Measurements from ENCODE around the gene RASA3. TPM values are rescaled to one million over a fixed set of nuclear protein-coding genes. Genes with fewer than 3 reads are reported as not detected.

The RASA3 gene
- total RNA-seq, 1 experiment from 2014 or later = 18.6 TPM

DNA sequence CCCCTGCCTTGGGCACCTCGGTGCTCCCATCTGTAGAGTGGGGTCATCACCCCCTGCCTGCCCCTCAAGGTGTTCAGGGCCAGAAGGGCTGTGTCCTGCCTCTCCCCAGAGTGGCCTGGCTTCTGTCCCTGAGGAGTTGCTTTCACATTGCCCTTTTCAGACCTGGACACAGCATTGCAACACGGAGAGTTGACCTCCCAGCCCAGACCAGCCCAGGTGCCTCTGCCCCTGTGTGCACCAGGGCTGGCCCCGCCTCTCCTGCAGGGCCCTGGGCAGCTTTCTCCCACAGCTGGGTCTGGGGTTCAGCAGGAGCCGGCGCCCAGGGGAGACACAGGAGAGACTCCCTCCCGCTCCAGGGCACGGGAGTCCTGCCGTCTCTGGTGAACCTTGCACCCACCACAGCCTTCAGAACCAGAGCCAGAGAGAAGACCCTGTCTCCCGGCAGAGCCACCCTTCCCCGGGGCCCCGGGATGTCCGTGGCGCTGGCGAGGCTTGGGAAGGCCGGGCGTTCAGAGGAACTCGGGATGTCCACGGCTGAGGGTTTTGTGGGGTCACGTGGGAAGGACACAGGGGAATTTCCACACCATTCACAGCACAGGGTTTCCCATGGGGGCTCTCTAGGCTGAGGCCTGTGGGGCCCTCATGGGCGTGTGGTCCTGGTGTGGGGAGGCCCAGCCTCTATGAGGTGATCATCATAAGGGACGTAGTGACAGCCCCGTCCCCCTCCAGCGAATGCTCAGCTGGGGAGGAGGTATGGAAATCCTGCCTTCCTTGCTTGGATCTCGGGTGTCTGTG is 181.8 kb downstream of the RASA3 start:
- ChIA-PET RAD21 (ENCODE audit: low non-redundant PET in 1 of 2, low total read pairs in 2 of 2, uncharacterized antibody in 2 of 2, unreplicated experiment in 2 of 2) (no interaction called here), POLR2A (no interaction called here), CTCF (no interaction called here)
- Histone ChIP-seq H3K4me1 (ENCODE audit: control insufficient read depth in 1 of 2, insufficient read depth in 2 of 2, low read length in 2 of 2) (peaks cover 0 to 10% of the 10 kb centered on the region in 2 experiments; a peak in 3 of 4 replicates), H3K9me3 (ENCODE audit: control insufficient read depth in 1 of 2, insufficient read depth in 1 of 2, low read depth in 1 of 2, low read length in 2 of 2) (no peaks in the 10 kb centered on the region), H3K4me2 (ENCODE audit: low read length) (peak overlapping the region; percentile 28), H3K9me2 (ENCODE audit: insufficient read depth) (no peaks in the 10 kb centered on the region), H3K4me3 (replicated peaks in 1 of 2; ENCODE audit: low read depth in 1 of 2, low read length in 2 of 2) (no peak overlapping the region), H4K20me1 (ENCODE audit: insufficient read depth) (no peaks in the 10 kb centered on the region), H3K36me3 (ENCODE audit: control insufficient read depth in 1 of 2, insufficient read depth in 2 of 2, low read length in 2 of 2) (no peaks in the 10 kb centered on the region), H3K27ac (ENCODE audit: low read depth, low read length) (peak overlapping the region; percentile 5; the same call in 1 of the 2 replicates), H2AFZ (ENCODE audit: low read depth, low read length, poor library complexity, severe bottlenecking) (no peak overlapping the region), H3K79me2 (ENCODE audit: insufficient read depth, low read length) (no peaks in the 10 kb centered on the region), H3K27me3 (ENCODE audit: insufficient read depth, low read length) (no peaks in the 10 kb centered on the region), H3K9ac (ENCODE audit: low read length) (no peak overlapping the region)
- TF ChIP-seq SIN3A (IDR thresholded peaks at IDR 0.05; ENCODE audit: low read depth) = no peak
- TF ChIP-seq, protein P1, sequence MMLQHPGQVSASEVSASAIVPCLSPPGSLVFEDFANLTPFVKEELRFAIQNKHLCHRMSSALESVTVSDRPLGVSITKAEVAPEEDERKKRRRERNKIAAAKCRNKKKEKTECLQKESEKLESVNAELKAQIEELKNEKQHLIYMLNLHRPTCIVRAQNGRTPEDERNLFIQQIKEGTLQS (IDR thresholded peaks at IDR 0.05) = no peak
- no peak for TF ChIP-seq EGR1 (IDR thresholded peaks at IDR 0.05; ENCODE audit: low read depth)
- TF ChIP-seq POLR2AphosphoS5 (IDR thresholded peaks at IDR 0.05; ENCODE audit: low read depth, low read length) = no peak
- TF ChIP-seq SP1 (IDR thresholded peaks at IDR 0.05; ENCODE audit: low read depth) = no peak
- no peak for TF ChIP-seq TCF7L2 (IDR thresholded peaks at IDR 0.05; ENCODE audit: borderline replicate concordance, extremely low read depth, insufficient read depth, insufficient read length)
- TF ChIP-seq ZNF274 (IDR thresholded peaks at IDR 0.05; ENCODE audit: low read depth, low read length) = no peak
- TF ChIP-seq ELF1 (IDR thresholded peaks at IDR 0.05; ENCODE audit: borderline replicate concordance, low read depth) = no peak
- TF ChIP-seq RAD21 (IDR thresholded peaks at IDR 0.05; ENCODE audit: low read depth) = no peak
- TF ChIP-seq, protein P2, sequence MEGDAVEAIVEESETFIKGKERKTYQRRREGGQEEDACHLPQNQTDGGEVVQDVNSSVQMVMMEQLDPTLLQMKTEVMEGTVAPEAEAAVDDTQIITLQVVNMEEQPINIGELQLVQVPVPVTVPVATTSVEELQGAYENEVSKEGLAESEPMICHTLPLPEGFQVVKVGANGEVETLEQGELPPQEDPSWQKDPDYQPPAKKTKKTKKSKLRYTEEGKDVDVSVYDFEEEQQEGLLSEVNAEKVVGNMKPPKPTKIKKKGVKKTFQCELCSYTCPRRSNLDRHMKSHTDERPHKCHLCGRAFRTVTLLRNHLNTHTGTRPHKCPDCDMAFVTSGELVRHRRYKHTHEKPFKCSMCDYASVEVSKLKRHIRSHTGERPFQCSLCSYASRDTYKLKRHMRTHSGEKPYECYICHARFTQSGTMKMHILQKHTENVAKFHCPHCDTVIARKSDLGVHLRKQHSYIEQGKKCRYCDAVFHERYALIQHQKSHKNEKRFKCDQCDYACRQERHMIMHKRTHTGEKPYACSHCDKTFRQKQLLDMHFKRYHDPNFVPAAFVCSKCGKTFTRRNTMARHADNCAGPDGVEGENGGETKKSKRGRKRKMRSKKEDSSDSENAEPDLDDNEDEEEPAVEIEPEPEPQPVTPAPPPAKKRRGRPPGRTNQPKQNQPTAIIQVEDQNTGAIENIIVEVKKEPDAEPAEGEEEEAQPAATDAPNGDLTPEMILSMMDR (IDR thresholded peaks at IDR 0.05 in 2 of 3, conservative IDR thresholded peaks at IDR 0.05 in 1 of 3; ENCODE audit: borderline replicate concordance in 1 of 3, insufficient read depth in 1 of 3, low read depth in 2 of 3, low read length in 2 of 3) = no peak
- no peak for TF ChIP-seq CBX3 (IDR thresholded peaks at IDR 0.05; ENCODE audit: low read depth)
- no peak for TF ChIP-seq FOSL1 (IDR thresholded peaks at IDR 0.05; ENCODE audit: low read depth)
- BruUV-seq (replicated peaks) = no TSS peak
- DNase-seq (ENCODE audit: low read depth, low spot score) (no peak), ATAC-seq (peak; percentile 46)
- intact Hi-C loops (cut with micrococcal nuclease) = loop anchor here (1.0 to 10.0 kb wide), 2 partner anchors 194 to 276 kb away; no protein-coding TSS in a partner anchor

All from HCT116 (cell line).